ENCODE results near the gene CCDC93.

Gene CCDC93

DNA sequence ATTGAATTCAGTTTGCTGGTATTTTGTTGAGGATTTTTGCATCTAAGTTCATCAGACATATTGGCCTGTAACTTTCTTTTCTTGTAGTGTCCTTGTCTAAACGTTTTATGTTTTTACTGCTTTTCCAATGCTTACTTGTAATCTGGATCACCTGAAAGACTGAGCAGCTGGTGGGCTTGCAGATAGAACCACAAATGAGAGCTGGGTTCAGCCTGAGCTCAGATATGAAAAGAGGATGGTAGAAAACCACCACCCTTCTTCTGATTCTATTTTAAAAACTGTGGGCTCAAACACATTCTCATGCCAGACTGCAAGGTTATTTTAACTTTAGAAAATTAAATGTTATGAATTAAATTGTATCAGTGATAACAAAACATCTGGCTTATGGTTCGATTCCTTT is 128.6 kb downstream of the CCDC93 start:
- DNase-seq (ENCODE audit: low read depth), result no peak

DNA sequence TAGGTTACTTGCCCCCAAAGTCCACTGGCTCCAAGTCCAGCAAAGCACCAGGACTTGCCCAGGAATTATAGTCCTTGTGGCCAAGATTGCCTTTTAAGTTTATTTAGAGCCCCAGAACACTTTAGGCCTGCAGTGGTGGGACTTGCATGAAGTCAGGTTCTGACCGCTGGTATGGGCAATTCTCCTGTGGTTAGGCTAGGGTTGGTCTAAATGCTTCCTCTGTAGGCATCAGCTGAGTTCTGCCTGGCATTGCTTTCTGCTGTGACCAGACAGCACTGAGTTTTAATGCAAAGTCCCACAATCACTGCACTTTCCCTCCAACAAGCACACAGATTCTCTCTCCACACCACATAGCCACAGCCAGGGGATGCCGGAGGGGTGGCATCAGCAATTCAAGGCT is 134.9 kb downstream of the CCDC93 start:
- no peak for DNase-seq (ENCODE audit: low read depth)

DNA sequence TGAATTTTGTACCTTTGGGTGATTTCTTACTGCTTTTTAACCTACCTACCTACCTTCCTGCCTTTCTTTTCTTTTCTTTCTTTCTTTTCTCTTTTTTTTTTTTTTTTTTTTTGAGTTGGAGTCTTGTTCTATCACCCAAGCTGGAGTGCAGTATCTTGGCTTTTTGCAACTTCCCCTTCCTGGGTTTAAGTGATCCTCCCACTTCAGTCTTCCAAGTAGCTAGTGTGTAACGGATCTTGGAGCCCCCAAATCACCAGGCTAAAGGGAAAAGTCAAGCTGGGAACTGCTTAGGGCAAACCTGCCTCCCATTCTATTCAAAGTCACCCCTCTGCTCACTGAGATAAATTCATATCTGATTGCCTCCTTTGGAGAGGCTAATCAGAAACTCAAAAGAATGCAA is 138.1 kb downstream of the CCDC93 start:
- no peak for DNase-seq (ENCODE audit: low read depth)
